Hepatocyte (in vitro differentiated cells): ENCODE measurements around the gene RARG. TPM values are rescaled to one million over a fixed set of nuclear protein-coding genes. Genes with fewer than 3 reads are reported as not detected.

Experiments used
- DNase-seq: peaks from one replicate; pipeline ENCODE4 v3.0.0-alpha.2; 2016; ENCODE audit warnings: low spot score
- H2AFZ ChIP-seq: fragments of 200-600 bp; sonication (generic); 2 replicates; pipeline ENCODE4 v1.6.0; 2016; ENCODE audit warnings: antibody characterized with exemption, mild to moderate bottlenecking
- H3K27ac ChIP-seq: fragments of 200-600 bp; sonication (generic); 2 replicates; pipeline ENCODE4 v1.5.1; 2016; ENCODE audit warnings: mild to moderate bottlenecking
- H3K27me3 ChIP-seq: fragments of 200-600 bp; sonication (generic); 2 replicates; pipeline ENCODE4 v1.6.1; 2016
- H3K36me3 ChIP-seq: fragments of 200-600 bp; sonication (generic); replicated peaks from 2 replicates; pipeline ENCODE4 v1.5.1; 2016; ENCODE audit warnings: low read depth; ENCODE audit not compliant: insufficient read depth
- H3K4me1 ChIP-seq: fragments of 200-600 bp; sonication (generic); 2 replicates; pipeline ENCODE4 v1.5.1; 2016; ENCODE audit warnings: mild to moderate bottlenecking, moderate library complexity; ENCODE audit not compliant: insufficient read depth
- H3K4me2 ChIP-seq: fragments of 200-600 bp; sonication (generic); 2 replicates; pipeline ENCODE4 v1.6.0; 2016
- H3K4me3 ChIP-seq: fragments of 200-600 bp; sonication (generic); 2 replicates; pipeline ENCODE4 v1.5.1; 2016; ENCODE audit warnings: mild to moderate bottlenecking
- H3K79me2 ChIP-seq: fragments of 200-600 bp; sonication (generic); 2 replicates; pipeline ENCODE4 v1.6.0; 2017; ENCODE audit warnings: mild to moderate bottlenecking
- H3K9me2 ChIP-seq: fragments of 200-600 bp; sonication (generic); replicated peaks from 2 replicates; pipeline ENCODE4 v1.6.0; 2017; ENCODE audit warnings: mild to moderate bottlenecking; ENCODE audit not compliant: insufficient read depth
- H3K9me3 ChIP-seq: fragments of 200-600 bp; sonication (generic); 2 replicates; pipeline ENCODE4 v1.5.1; 2016; ENCODE audit warnings: low read depth, mild to moderate bottlenecking
- H4K20me1 ChIP-seq: fragments of 200-600 bp; sonication (generic); 2 replicates; pipeline ENCODE4 v1.6.0; 2016; ENCODE audit warnings: mild to moderate bottlenecking; ENCODE audit not compliant: insufficient read depth, poor library complexity, severe bottlenecking
- EZH2 ChIP-seq: fragments of 200-600 bp; sonication (generic); IDR thresholded peaks from 2 replicates; pipeline ENCODE4 v1.6.1; 2016; ENCODE audit warnings: antibody characterized with exemption, mild to moderate bottlenecking, borderline replicate concordance
- EZH2phosphoT487 ChIP-seq: fragments of 200-600 bp; sonication (generic); IDR thresholded peaks from one replicate; pipeline ENCODE4 v1.6.1; 2018; ENCODE audit warnings: antibody characterized with exemption, mild to moderate bottlenecking, low read depth, moderate library complexity; ENCODE audit not compliant: unreplicated experiment, severe bottlenecking
- WGBS: methylation state at CpG from one replicate; pipeline ENCODE4 v1.1.6; 2016; ENCODE audit warnings: low lambda C conversion rate; ENCODE audit errors: missing lambda C conversion rate; 5-methylcytosine and 5-hydroxymethylcytosine counted together
- polyA plus RNA-seq: library from polyadenylated mRNA; unstranded; fragments of >200 nt; fragmentation: Nextera tagmentation; extraction: Ambion mirVana; gene quantifications from 2 replicates; pipeline ENCODE4 v1.2.1, GENCODE V29; 2016
- total RNA-seq: library from RNA; depleted of rRNA; stranded (reverse); fragments of >200 nt; gene quantifications from 2 replicates; pipeline ENCODE4 v1.2.3, GENCODE V29; 2014
- TF ChIP-seq, protein P1 (sequence below): fragments of 200-600 bp; sonication (generic); IDR thresholded peaks from 2 replicates; pipeline ENCODE4 v1.5.1; 2016; ENCODE audit warnings: antibody characterized with exemption, mild to moderate bottlenecking; ENCODE audit not compliant: poor library complexity

Gene RARG
- total and polyA plus RNA-seq, 2 experiments from 2014 or later = 20.9 to 28.1 TPM

DNA sequence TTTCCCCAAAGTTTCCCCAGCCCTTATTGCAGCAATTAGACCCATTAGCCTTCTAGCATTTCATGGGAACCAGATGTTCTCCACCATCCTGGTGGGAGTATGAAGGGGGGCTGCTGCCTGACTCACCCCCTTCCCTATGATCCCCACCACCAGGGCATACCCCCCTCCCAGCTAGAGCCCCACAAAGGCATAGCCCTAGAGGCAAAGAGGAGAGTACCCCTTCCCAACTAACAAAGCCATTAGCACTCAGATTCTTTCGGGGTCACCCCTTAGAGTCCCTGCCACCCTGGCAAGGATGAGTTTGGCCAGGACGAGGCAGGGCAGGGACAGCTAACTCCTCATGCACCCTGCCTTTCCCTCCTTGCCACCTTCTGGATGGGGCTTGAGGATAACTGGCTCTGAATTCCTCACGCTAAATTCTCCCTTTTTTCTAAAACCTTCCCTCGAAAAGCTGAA, 9.2 kb downstream of the RARG start:
- 38% methylated on average over 4 of the region's 4 CpGs for WGBS
- peaks cover 50% of the 10 kb centered on the region for H3K4me1 ChIP-seq
- peaks cover 24% of the 10 kb centered on the region for H3K79me2 ChIP-seq
- no peaks in the 10 kb centered on the region for H3K9me2 ChIP-seq
- H3K36me3 ChIP-seq = no peaks in the 10 kb centered on the region
- no peak for DNase-seq
- no peaks in the 10 kb centered on the region for H4K20me1 ChIP-seq
- H3K4me3 ChIP-seq = no peak overlapping the region
- no peak overlapping the region for H2AFZ ChIP-seq
- H3K27ac ChIP-seq = peak overlapping the region; percentile 100
- TF ChIP-seq, protein P1, sequence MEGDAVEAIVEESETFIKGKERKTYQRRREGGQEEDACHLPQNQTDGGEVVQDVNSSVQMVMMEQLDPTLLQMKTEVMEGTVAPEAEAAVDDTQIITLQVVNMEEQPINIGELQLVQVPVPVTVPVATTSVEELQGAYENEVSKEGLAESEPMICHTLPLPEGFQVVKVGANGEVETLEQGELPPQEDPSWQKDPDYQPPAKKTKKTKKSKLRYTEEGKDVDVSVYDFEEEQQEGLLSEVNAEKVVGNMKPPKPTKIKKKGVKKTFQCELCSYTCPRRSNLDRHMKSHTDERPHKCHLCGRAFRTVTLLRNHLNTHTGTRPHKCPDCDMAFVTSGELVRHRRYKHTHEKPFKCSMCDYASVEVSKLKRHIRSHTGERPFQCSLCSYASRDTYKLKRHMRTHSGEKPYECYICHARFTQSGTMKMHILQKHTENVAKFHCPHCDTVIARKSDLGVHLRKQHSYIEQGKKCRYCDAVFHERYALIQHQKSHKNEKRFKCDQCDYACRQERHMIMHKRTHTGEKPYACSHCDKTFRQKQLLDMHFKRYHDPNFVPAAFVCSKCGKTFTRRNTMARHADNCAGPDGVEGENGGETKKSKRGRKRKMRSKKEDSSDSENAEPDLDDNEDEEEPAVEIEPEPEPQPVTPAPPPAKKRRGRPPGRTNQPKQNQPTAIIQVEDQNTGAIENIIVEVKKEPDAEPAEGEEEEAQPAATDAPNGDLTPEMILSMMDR = no peak
- TF ChIP-seq EZH2 (no peak), EZH2phosphoT487 (no peak)
- no peaks in the 10 kb centered on the region for H3K27me3 ChIP-seq
- H3K9me3 ChIP-seq = no peaks in the 10 kb centered on the region
- H3K4me2 ChIP-seq = peak overlapping the region; percentile 98

DNA sequence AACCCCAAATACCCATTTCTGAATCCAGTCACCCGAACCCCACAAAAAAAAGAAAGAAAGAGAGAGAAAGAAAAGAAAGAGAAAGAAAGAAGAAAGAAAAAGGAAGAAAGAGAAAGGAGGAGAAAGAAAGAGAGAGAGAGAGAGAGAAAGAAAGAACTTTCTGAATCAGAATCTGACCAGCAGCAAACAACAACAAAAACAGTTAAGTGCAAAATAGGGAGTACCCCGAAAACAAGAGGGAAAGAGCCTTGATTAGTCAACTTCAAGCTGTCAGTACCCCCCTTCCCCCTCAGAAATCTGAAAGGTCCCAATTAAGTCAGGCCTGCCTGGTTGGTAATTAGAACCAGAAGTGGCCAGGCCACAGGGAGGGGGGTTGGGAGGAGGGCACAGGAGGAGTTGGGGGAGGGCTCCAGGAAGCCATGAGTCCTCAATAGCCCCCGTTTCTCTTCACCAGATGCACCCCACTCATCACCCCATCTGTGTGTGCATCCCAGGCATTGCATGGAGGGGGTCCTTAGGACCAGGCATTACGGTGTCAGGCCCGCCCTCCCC, 9.8 kb downstream of the RARG start:
- Histone ChIP-seq H3K4me2 (peak overlapping the region; percentile 98), H3K4me1 (peaks cover 56% of the 10 kb centered on the region), H3K9me3 (no peaks in the 10 kb centered on the region), H3K27me3 (no peaks in the 10 kb centered on the region), H4K20me1 (no peaks in the 10 kb centered on the region), H2AFZ (no peak overlapping the region), H3K36me3 (no peaks in the 10 kb centered on the region), H3K27ac (peak overlapping the region; percentile 100), H3K4me3 (peak overlapping the region; percentile 35), H3K9me2 (no peaks in the 10 kb centered on the region), H3K79me2 (peaks cover 28% of the 10 kb centered on the region)
- no peak for DNase-seq
- 37% methylated on average over 4 of the region's 5 CpGs for WGBS
- TF ChIP-seq EZH2phosphoT487 = no peak
- TF ChIP-seq EZH2 = no peak
- TF ChIP-seq, protein P1 = no peak

DNA sequence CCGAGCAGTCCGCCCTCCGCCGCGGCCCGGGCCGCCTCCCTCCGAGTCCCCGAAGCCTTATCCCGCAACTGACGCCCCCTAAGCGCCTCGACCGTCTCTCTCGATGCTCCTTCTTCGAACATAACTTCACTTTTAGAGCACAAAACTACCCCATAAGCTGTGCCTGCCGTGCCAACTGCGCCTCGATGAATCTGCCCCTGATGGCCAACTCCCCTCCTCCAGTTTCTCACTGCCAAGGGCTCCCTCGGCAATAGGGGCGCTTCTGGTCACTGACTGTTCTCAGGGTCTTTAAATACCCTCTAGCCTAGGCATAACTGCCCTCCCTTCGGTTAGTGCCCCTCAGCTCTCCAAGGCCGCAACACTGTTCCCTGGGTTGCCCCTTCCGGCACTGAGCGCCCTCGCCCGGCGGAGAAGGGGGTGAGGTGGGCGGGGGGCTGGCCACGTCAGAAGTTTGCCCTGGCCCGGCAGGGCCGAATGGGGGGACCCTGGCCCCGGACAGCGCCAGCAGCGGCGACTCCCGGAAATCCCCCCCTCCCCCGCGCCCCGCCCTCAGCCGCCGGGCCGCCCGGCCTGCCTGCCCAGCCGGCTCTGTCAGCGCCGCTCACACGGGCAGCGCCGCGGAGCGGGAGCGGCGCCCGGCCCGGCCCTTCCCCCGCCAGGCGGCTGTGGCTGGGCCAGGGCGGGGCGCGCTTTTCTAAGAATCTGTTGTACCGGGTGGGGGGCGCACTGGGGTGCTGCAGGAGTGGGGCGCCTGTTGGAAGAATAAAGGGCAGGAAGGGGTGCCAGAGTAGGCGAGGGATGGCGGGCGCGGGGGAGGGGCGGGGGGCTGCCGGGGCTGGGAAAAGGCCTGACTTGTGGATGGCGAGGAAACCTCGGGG, 10.6 kb downstream of the RARG start:
- peak overlapping the region; percentile 98 for H3K4me2 ChIP-seq
- H3K4me1 ChIP-seq = peaks cover 64% of the 10 kb centered on the region
- peak; percentile 93 for DNase-seq
- TF ChIP-seq, protein P1 = peak; percentile 30
- no peak for TF ChIP-seq EZH2phosphoT487
- no peak for TF ChIP-seq EZH2
- H3K4me3 ChIP-seq = peak overlapping the region; percentile 54
- no peaks in the 10 kb centered on the region for H4K20me1 ChIP-seq
- H3K27me3 ChIP-seq = no peaks in the 10 kb centered on the region
- 2% methylated on average over 43 of the region's 72 CpGs for WGBS
- peaks cover 36% of the 10 kb centered on the region for H3K79me2 ChIP-seq
- no peaks in the 10 kb centered on the region for H3K36me3 ChIP-seq
- H3K9me3 ChIP-seq = no peaks in the 10 kb centered on the region
- peak overlapping the region; percentile 71 for H2AFZ ChIP-seq
- H3K27ac ChIP-seq = peak overlapping the region; percentile 100
- H3K9me2 ChIP-seq = no peaks in the 10 kb centered on the region
